ENCODE measurements around the gene PGR. TPM values are rescaled to one million over a fixed set of nuclear protein-coding genes. Genes with fewer than 3 reads are reported as not detected.

PGR gene
- total and polyA plus RNA-seq, 8 donors: 2.0 to 6.3 (median 4.7) TPM

DNA sequence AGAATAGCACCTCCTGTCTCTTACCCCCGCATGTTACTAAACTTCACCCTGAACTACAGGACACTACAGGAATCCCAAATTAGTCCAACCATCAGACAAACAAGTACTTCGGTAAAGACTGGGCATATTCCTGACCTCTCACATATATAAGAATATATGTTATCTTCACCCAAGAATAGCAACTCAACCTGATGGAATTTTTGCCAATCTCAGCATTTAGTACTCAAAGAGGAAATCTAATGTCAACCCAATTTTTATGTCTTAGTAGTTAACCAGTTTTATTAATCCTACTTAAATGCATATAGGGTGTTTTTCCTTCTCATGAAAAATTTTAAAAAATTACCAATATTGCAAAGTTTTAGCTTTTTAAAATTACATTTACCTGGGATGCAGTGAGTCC is 26.2 kb downstream of the PGR start:
- Histone ChIP-seq H3K4me3 (no peak overlapping the region), H3K36me3 (no peaks in the 10 kb centered on the region), H3K27ac (no peak overlapping the region), H3K4me1 (no peaks in the 10 kb centered on the region), H3K9me3 (peaks cover 0 to 5% of the 10 kb centered on the region in 2 donors), H3K27me3 (no peaks in the 10 kb centered on the region)
- TF ChIP-seq, protein P1, sequence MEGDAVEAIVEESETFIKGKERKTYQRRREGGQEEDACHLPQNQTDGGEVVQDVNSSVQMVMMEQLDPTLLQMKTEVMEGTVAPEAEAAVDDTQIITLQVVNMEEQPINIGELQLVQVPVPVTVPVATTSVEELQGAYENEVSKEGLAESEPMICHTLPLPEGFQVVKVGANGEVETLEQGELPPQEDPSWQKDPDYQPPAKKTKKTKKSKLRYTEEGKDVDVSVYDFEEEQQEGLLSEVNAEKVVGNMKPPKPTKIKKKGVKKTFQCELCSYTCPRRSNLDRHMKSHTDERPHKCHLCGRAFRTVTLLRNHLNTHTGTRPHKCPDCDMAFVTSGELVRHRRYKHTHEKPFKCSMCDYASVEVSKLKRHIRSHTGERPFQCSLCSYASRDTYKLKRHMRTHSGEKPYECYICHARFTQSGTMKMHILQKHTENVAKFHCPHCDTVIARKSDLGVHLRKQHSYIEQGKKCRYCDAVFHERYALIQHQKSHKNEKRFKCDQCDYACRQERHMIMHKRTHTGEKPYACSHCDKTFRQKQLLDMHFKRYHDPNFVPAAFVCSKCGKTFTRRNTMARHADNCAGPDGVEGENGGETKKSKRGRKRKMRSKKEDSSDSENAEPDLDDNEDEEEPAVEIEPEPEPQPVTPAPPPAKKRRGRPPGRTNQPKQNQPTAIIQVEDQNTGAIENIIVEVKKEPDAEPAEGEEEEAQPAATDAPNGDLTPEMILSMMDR (IDR thresholded peaks at IDR 0.05): no peak
- DNase-seq: no peak
- no peak for ATAC-seq
- intact Hi-C loops (cut with DNase I): no loop called here

DNA sequence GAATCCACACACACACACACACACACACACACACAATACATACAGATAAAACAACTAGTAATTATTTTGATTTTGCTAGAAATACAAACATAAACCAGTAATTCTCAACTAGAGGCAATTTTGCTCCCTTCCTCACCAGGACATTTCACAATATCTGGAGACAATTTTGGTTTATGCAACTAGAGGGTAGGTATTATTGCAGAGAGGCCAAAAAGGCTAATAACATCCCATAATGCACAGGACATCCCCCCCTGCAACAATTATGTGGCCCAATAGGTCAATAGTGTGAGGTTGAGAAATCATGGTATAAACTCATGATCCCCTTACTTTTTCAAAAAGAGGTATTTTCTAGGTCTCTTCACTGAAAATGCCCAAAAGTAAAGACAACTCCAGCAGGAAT is 29.0 kb downstream of the PGR start:
- H3K36me3 ChIP-seq: no peaks in the 10 kb centered on the region
- ATAC-seq: no peak
- no peaks in the 10 kb centered on the region for H3K4me1 ChIP-seq
- H3K4me3 ChIP-seq: no peak overlapping the region
- DNase-seq: no peak
- no peak overlapping the region for H3K27ac ChIP-seq
- peaks cover 0 to 5% of the 10 kb centered on the region in 2 donors for H3K9me3 ChIP-seq
- intact Hi-C loops (cut with DNase I): no loop called here
- H3K27me3 ChIP-seq: no peaks in the 10 kb centered on the region
- TF ChIP-seq, protein P1 (IDR thresholded peaks at IDR 0.05): no peak

DNA sequence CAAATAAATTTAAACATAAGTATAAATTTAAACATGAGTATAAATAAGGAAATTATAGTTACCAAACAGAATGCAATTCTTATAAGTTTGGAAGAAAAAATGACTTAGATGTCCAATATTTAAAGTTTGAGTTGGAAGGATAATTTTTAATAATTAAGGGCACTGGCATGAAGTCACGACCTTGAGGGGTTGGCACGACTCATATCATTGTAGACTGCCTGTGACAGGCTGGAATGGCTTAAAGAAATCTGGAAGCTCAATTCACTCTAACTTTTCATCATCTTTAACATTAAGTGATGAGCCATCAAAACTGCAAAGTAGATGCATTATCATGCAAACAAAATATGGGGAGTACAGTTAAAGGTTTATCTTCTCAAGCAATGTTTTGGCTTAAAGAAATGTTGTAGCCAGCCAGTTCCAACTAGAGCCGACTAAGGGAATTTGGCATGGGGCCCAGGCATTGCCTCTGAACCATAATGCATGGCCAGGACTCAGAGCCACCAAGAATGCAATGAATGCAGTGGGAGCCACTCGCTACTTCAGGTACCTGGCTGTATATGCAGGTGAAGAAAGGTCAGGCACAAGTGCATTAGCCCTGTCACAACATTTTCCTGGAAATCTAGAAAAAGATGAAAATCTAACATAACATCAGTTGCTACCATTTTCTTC is 33.4 kb downstream of the PGR start:
- H3K27me3 ChIP-seq: no peaks in the 10 kb centered on the region
- DNase-seq (no peak), ATAC-seq (no peak)
- H3K36me3 ChIP-seq: no peaks in the 10 kb centered on the region
- H3K27ac ChIP-seq: no peak overlapping the region
- peaks cover 0 to 5% of the 10 kb centered on the region in 2 donors for H3K9me3 ChIP-seq
- intact Hi-C loops (cut with DNase I): no loop called here
- H3K4me1 ChIP-seq: no peaks in the 10 kb centered on the region
- H3K4me3 ChIP-seq: no peak overlapping the region
- TF ChIP-seq, protein P1 (IDR thresholded peaks at IDR 0.05): no peak

DNA sequence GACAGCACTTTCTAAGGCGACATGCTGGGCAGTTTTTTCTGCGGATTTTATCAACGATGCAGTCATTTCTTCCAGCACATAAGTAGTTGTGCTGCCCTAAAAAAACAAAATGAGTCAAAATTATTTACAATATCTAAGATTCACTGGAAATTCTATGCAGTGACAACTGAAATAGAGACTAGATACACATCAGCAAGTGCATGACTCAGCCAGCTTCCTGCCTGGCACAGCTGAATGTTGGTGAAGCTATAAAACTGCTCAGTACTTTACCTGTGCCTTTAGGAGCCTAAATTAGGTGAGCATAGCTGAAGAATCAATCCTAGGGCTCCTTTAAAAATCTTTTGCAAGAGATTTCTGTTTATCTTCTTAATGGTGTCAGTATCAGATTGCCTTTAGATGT is 37.8 kb downstream of the PGR start:
- ATAC-seq (no peak), DNase-seq (no peak)
- TF ChIP-seq, protein P1 (IDR thresholded peaks at IDR 0.05): no peak
- Histone ChIP-seq H3K4me1 (no peaks in the 10 kb centered on the region), H3K27ac (no peak overlapping the region), H3K36me3 (no peaks in the 10 kb centered on the region), H3K27me3 (no peaks in the 10 kb centered on the region), H3K4me3 (no peak overlapping the region), H3K9me3 (peaks cover 0 to 9% of the 10 kb centered on the region in 2 donors)
- intact Hi-C loops (cut with DNase I): no loop called here

DNA sequence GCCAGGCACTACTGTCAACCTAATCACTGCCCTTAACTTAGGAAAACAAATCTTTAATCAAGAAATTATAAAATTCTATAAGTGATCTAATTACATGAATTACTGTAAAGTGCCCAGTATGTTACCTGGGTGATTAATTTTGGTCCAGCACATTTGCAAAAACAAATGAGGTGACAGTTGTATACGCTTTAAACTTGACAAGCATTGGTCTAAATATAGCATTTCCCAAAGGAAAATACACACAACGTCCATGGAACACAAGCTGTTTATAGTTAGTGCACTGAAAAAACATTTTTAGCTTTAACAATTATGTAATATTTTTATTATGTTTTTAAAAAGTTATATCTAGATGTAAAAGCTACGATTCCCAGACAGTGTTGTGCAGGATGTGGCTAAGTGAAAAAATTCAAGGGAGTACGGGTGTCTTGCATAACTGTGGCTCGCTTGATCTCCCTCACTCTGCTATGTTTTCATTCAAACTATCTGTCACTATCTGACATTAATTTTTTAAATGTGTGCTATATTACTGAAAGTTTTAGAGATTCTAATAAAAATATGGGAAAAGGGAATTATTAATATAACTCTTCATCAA is 38.8 kb downstream of the PGR start:
- no peaks in the 10 kb centered on the region for H3K27me3 ChIP-seq
- intact Hi-C loops (cut with DNase I): no loop called here
- TF ChIP-seq, protein P1 (IDR thresholded peaks at IDR 0.05): no peak
- no peak for DNase-seq
- H3K4me3 ChIP-seq: no peak overlapping the region
- H3K36me3 ChIP-seq: no peaks in the 10 kb centered on the region
- peaks cover 0 to 9% of the 10 kb centered on the region in 2 donors for H3K9me3 ChIP-seq
- no peak for ATAC-seq
- H3K27ac ChIP-seq: no peak overlapping the region
- H3K4me1 ChIP-seq: no peaks in the 10 kb centered on the region

All from left lung (tissue), 10 donors.